Astrocyte of the cerebellum (primary cell): ENCODE measurements around the gene MON2.
"Not testable (repeated sequence)": the region's sequence is repeated elsewhere in the genome, so short reads cannot be mapped to it uniquely, and the experiment has no call there.

Experiments
- DNase-seq: peaks from one replicate; pipeline ENCODE4 v3.0.0-alpha.2; 2011; ENCODE audit warnings: low read depth
- H3K4me3 ChIP-seq: 2 replicates; pipeline ENCODE4 v1.5.1; 2011; ENCODE audit warnings: mild to moderate bottlenecking, low read depth, low read length, moderate library complexity
- in situ Hi-C: cut with HindIII; loops from 2 replicates; pipeline ENCODE4 v1.10.0; 2017; ENCODE audit warnings: low sequenced_read_pairs
- TF ChIP-seq, protein P1 (sequence below): IDR thresholded peaks from 2 replicates; pipeline ENCODE4 v1.5.1; 2012; ENCODE audit warnings: low read length, low read depth, moderate library complexity, mild to moderate bottlenecking; ENCODE audit errors: missing control alignments

The MON2 gene

DNA sequence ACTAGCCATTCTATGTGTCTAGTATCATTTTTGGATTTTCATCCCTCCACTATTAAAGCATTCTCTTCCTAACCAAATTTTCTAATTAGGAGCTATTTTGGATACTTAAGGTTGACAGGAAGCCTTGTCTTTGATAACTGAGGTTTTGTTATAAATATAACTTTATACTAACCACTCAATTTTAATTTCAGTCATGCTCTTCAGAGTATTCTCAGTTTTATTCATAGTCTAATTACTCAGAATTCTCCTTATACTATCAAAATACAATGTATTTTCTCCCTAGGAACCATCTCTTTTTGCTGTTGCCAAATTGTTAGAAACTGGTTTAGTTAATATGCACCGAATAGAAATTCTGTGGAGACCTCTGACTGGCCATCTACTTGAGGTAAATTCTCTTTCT, 76.2 kb downstream of the MON2 start:
- in situ Hi-C loops = no loop called here
- TF ChIP-seq, protein P1, sequence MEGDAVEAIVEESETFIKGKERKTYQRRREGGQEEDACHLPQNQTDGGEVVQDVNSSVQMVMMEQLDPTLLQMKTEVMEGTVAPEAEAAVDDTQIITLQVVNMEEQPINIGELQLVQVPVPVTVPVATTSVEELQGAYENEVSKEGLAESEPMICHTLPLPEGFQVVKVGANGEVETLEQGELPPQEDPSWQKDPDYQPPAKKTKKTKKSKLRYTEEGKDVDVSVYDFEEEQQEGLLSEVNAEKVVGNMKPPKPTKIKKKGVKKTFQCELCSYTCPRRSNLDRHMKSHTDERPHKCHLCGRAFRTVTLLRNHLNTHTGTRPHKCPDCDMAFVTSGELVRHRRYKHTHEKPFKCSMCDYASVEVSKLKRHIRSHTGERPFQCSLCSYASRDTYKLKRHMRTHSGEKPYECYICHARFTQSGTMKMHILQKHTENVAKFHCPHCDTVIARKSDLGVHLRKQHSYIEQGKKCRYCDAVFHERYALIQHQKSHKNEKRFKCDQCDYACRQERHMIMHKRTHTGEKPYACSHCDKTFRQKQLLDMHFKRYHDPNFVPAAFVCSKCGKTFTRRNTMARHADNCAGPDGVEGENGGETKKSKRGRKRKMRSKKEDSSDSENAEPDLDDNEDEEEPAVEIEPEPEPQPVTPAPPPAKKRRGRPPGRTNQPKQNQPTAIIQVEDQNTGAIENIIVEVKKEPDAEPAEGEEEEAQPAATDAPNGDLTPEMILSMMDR = no peak
- no peak for DNase-seq

DNA sequence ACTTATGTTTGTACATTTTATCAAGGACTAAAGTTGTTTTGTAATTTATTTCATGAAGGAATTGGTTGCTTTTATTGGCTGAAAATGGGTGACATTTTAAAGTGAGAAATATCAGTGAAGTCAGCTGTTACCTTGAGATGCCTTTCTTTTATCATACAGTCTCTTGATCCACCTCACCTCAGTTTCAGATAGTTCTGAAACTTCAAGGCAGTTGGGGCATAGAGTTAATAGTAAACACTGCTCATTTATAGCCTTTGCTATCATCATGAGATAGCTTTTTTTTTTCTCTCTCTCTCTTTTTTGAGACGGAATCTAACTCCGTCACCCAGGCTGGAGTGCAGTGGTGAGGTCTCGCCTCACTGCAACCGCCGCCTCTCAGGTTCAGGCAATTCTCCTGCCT, 76.7 kb downstream of the MON2 start:
- TF ChIP-seq, protein P1 = no peak
- no peak for DNase-seq
- in situ Hi-C loops = no loop called here
- no peak overlapping the region for H3K4me3 ChIP-seq

More for the DNA sequence above, 76.2 kb downstream of the MON2 start:
- no peak overlapping the region for H3K4me3 ChIP-seq

DNA sequence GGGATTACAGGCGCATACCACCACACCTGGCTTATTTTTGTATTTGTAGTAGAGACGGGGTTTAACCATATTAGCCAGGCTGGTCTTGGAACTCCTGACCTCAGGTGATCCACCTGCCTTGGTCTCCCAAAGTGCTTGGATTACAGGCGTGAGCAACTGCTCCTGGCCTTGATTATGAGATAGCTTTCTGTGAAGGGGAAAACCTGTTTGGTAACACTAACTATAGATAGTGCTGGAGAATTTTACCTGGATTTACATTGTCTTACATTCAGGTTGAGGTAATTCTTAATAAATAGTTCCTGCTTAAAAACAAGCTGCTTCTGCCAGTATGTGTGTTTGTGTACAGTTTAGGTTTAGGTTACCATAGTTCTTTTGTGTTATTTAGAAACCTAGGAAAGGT, 77.1 kb downstream of the MON2 start:
- H3K4me3 ChIP-seq = no peak overlapping the region
- TF ChIP-seq, protein P1 = no peak

DNA sequence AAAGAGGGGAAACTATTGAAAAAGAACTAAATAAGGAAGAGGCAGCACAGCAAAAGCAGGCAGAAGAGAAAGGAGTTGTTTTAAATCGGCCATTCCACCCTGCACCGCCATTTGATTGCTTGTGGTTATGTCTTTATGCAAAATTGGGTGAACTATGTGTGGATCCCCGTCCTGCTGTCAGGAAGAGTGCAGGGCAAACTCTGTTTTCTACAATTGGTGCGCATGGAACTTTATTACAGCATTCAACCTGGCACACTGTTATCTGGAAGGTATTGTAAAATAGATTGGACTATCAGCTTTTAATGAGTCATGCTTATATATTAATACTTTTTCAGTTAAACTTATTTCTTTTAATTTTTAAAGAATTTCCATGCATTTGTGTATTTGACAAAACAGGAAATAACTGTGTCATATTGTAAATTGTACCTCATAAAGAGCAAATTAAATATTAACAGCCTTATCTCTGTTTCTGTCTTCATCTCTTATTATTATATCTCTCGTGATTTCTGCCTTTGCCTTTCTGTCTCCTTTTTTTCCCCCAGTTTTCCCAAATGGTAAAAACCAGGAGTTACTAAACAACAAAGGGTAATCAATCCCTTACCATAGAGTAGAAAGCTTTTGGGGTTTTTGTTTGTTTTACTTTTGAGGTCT, 86.4 kb downstream of the MON2 start:
- H3K4me3 ChIP-seq = no peak overlapping the region
- in situ Hi-C loops = no loop called here
- TF ChIP-seq, protein P1 = no peak
- DNase-seq = no peak

More for the DNA sequence above, 77.1 kb downstream of the MON2 start:
- no peak for DNase-seq
- in situ Hi-C loops = no loop called here

DNA sequence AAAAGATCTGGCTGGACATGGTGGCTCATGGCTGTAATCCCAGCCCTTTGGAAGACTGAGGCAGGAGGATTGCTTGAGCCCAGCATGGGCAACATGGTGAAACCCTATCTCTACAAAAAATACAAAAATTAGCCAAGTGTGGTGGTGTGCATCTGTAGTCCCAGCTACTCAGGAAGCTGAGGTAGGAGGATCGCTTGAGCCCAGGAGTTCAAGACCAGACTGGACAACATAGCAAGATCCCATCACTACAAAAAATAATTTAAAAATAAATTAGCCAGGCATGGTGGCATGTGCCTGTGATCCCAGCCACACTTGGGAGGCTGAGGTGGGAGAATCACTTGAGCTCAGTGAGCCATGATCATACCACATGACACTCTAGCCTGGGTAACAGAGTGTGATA, 92.7 kb downstream of the MON2 start:
- DNase-seq, H3K4me3 ChIP-seq, in situ Hi-C loops: not testable (repeated sequence)

DNA sequence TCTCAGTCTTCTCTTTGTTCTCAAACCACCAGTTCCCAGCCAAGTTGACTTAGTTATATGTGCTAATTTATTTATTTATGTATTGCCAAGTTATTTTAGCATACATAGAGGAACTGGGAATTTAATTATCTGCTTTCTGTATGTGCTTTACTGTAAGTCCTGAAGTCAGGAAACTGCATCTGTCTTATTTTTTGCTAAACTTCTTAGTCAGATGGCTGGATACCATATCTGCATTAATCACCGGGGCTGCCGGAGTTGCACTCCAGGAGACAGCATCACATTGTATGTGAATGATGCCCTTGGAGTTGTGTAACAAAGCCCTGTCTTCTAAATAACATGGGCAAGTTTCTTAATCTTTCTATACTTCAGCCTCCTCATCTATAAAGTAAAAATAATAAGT, 96.2 kb downstream of the MON2 start:
- H3K4me3 ChIP-seq = no peak overlapping the region

DNA sequence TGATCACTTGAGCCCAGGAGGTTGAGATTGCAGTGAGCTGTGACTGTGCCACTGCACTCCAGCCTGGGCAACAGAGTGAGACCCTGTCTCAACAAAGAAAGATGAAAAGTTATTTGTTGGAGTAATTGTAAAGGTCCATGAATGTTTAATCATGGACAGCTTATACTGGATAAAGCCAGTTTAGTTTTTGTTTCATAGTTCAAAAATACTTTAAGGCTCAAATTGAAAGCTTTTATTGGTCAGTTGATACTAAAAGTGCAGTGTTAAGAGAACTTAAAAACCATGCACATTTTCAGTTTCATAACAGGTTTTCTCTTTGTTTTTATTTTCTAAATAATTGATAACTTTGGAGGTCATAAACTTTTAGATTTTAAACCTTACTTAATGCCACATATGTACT, 108.4 kb downstream of the MON2 start:
- in situ Hi-C loops = no loop called here
- TF ChIP-seq, protein P1 = no peak
- DNase-seq = no peak
- H3K4me3 ChIP-seq = no peak overlapping the region

More for the DNA sequence above, 96.2 kb downstream of the MON2 start:
- no peak for DNase-seq
- in situ Hi-C loops = no loop called here
- TF ChIP-seq, protein P1 = no peak
